IPS-18c (cell line): ENCODE data around the gene SCGB1C1.
"Not testable (repeated sequence)": the region's sequence is repeated elsewhere in the genome, so short reads cannot be mapped to it uniquely, and the experiment has no call there.

ENCODE experiments used
- H3K4me3 ChIP-seq: 2 replicates; pipeline ENCODE4 v1.7.0; 2013; ENCODE audit warnings: low read depth, mild to moderate bottlenecking, low read length, moderate library complexity; ENCODE audit not compliant: insufficient read depth
- H3K9me3 ChIP-seq: one replicate; pipeline ENCODE4 v1.6.1; 2013; ENCODE audit warnings: mild to moderate bottlenecking, low read length, moderate library complexity; ENCODE audit not compliant: control insufficient read depth, insufficient read depth

SCGB1C1 gene

DNA sequence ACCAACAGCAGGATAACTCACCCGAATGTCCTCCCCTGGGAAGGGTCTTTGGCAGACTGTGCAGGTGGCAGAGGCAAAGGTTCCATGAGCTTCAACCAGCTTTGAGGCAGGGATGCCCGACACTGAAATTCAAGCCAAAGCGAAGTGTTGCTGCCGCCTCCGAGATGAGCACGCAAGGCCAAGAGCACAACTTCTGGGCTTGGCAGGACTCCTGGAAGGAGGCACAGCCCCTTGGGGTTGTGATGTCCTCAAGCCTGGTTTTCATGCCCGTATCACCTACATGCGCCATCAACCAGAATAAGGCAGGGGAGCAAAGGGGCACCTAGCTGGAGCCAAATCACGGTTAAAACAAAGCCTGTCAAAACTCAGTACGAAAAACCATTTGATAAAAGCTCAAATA, 37.6 kb downstream of the SCGB1C1 start:
- H3K9me3 ChIP-seq: peaks cover 2% of the 10 kb centered on the region
- H3K4me3 ChIP-seq: no peak overlapping the region

DNA sequence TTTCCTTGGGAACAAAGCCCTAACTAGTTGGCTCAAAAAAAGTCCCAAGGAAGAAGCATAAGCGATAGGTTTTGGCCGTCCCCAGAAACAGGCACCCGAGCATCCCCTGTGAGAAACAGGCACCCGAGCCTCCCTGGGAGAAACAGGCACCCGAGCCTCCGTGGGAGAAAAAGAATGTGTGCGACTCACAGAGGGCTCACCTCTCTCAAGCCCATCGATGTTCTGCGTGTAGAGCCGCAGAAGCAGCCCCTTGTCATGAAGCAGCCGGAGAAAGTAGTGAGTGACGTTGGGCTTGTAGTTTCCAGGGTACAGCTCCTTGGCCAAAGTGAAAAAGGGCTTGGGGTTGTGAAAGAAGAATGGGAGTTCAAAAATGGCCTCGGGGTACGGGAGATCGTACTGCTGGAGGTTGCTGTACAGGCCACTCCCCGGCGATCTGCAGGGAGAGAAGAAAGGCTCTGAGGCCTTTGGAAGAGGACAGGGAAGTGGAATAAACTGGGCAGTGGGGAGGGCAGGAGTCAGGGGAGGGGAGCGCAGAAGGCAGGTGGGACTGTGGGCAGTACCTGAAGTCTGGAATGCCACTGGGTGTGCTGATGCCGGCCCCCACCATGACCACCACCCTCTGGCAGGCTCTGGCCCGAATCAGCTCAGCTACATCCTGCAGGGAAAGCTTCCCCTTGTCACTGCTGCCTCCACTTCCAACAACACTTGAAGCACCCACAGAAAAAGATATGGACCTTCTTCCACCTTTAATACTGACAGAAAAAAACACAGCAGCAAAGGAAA, 40.1 kb downstream of the SCGB1C1 start:
- H3K9me3 ChIP-seq: peaks cover 2% of the 10 kb centered on the region
- H3K4me3 ChIP-seq: no peak overlapping the region

DNA sequence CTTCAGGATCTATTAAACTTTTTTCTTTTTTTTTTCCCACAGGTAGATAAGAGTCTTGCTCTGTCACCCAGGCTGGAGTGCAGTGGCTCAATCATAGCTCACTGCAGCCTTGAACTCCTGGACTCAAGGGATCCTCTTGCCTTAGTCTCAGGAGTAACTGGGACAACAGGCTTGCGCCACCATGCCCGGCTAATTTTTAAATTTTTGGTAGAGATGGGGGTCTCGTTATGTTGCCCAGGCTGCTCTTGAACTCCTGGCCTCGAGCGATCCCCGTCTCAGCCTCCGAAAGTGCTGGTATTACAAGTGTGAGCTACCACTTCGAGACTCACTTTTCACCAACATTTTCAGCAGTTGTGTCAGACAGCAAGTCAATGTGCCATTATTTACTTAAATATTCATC, 42.3 kb downstream of the SCGB1C1 start:
- H3K9me3 ChIP-seq: peaks cover 2% of the 10 kb centered on the region
- peak overlapping the region; percentile 88; the same call in 1 of the 2 replicates for H3K4me3 ChIP-seq

DNA sequence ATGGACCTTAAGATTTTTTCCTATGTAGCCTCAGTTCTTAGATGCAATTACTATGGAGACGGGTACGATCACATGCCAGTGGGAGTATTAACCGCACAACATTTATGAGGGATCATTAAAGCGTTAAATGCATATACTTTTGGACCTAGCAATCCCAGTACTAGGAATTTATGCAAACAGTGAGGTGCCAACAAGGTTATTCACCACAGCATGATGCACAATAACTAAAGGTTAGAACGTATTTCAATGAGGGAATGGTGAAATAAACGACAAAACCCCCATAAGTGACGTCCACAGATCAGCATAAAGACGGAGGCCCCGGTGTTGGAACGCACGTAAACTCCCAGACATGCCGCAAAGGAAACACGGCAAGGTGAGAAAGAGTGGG, 42.7 kb downstream of the SCGB1C1 start:
- Histone ChIP-seq H3K4me3 (peak overlapping the region; percentile 88), H3K9me3 (peaks cover 2% of the 10 kb centered on the region)

DNA sequence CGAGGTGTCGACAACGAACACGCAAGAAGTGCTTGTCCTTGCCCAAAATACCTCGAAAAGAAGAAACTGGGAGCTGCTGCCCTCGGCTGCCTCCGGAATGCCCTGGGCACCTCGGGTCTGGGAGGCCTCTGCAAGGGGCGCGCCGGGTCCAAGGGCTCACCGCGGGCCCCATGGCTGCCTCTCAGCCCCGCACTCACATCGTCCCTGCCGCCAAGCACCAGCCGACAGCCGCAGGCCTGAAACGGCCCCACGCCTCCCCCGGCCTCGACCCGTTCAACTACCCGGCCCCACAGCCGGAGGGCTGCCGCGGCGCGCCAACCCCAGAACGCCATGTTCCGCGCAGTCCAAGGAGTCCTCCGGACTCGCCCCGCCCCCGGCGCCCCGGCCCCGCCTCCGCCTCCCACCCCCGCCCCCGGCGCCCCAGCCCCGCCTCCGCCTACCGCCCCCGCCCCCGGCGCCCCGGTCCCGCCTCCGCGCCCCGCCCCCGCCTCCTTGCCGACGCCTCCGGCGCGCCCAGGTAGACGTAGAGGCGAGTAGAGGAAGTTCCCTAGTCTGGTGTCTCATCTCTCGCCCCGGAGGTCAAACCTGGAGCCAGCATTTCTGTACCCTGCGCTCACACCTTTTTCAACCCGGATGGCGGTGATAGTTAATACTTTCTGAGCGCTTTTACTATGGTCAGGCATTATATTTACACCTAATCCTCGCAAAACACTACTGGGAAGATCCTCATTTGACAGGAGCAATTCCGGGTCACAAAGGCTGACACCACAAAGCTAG, 43.3 kb downstream of the SCGB1C1 start, which contains the start of gene SIRT3:
SIRT3 (minus strand) TSS at position 346 of the 777 bp plus-strand sequence; CDS start at position 332, 14 bp downstream.
- Histone ChIP-seq H3K9me3 (peaks cover 2% of the 10 kb centered on the region), H3K4me3 (peak within 1 kb of the TSS; percentile 99)

DNA sequence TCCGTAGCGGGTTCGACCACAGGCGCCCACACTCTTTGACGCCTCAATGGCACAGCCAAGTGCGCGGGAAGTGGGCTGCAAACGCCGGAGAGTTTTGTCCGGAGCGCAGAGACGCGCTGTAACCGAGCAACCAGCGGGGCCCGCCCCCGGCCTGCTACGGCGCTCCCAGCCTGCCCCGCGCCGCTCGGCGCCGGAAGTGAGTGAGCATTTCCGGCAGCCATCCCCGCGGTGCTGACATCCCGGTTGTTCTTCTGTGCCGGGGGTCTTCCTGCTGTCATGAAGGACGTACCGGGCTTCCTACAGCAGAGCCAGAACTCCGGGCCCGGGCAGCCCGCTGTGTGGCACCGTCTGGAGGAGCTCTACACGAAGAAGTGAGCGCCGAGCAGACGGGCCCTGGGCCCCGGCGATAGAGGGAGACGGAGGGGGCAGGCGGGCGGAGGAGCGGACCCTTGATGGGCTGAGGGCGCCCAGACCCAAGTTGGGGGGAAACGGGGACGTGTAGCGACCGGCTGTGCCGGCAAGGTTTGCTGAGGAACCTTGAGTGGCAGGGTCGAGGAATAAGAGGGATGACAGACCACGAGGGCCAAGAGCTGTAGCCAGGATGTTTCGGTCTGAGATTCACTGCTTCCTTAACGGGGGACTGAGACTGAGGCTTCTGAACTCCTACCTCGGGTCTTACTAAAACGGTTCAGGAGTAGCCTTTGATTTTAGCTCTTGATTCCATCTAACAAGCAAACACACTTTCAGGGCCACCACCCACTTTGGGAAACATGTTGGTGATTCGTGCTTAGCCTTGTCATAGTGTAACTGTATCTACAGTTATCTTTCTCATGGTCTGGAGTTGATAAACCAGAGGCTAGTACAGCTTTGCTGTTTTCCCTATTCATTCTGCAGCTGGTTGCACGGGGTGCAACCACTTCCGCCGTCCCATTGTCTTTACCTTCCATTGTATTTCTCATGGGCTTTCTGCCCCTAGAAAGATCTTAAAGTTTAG, 44.2 kb downstream of the SCGB1C1 start, which contains the start of gene PSMD13:
PSMD13 (plus strand) TSS at position 203 of the 994 bp plus-strand sequence; CDS start at position 277, 74 bp downstream.
- peaks cover 2% of the 10 kb centered on the region for H3K9me3 ChIP-seq
- H3K4me3 ChIP-seq: peak within 1 kb of the TSS; percentile 99

DNA sequence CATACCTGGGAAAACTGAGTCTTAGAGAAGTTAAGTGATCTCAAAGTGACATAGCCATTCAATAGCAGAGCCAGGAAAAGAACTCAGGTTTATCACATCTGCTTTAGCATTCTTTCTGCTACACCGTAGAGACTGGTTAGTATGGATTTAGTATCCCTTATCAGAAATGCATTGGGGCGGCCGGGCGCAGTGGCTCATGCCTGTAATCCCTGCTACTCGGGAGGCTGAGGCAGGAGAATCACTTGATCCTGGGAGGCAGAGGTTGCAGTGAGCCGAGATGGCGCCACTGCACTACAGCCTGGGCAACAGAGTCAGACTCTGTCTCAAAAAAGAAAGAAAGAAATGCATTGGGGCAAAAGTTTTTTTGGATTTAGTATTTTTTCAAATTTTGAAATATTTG, 45.5 kb downstream of the SCGB1C1 start:
- not testable (repeated sequence) for H3K4me3 ChIP-seq, H3K9me3 ChIP-seq

DNA sequence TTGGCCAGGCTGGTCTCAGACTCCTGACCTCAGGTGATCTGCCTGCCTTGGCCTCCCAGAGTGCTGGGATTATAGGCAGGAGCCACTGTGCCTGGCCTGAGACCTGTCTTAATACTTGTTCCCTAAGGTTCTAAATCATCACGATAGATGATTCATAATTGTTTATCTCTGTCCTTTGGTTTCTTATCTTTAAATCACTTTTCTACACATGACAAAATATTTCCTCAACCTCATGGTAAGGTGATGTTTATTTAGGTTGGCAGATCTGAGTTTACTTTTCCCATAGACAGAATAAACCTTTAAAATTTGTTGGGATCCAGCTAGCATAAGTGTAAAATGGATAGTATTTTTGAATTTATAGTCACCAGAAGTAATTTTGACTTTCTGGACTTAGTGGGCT, 47.4 kb downstream of the SCGB1C1 start:
- H3K4me3 ChIP-seq: no peak overlapping the region
- no peaks in the 10 kb centered on the region for H3K9me3 ChIP-seq

DNA sequence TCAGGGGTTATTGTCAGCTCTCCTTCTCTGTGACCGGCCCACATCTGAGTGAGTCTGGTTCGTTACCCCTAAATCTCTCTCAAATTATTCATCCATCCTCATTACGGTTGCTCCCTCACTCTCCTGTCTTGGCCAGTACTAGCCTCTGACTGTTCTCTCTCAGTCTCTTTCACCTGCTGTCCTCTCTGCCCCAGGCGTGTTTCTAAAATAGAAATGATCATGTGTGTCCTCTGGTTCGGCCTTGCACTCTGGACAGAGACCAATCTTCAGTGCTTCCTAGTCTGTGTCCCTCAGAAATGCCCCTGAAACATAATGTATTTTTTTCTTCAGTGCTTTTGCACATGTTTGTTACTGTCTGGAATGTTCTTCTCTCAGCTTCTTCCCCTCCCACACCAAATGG, 48.8 kb downstream of the SCGB1C1 start:
- no peak overlapping the region for H3K4me3 ChIP-seq
- no peaks in the 10 kb centered on the region for H3K9me3 ChIP-seq
